NCI-H2171 treated with DMSO at 0.1 percent for 48 hours (cell line): ENCODE results near the gene PXN.

Source experiments
- DNase-seq: peaks from one replicate; lab custom pipeline; 2025; lab: John Stamatoyannopoulos, UW

PXN gene

GRCh38 chr12:120265473-120266179 lies at the start of gene PXN:
Gene PXN, minus strand, starts transcription at chr12:120265730. Its CDS starts 101 bp downstream, at chr12:120265629.
- peak; percentile 64 for DNase-seq

GRCh38 chr12:120314220-120314619 lies 48.7 kb upstream of the PXN start:
- no peak for DNase-seq

GRCh38 chr12:120301962-120302815 lies 36.7 kb upstream of the PXN start, which contains the start of gene SIRT4:
Gene SIRT4, plus strand, starts transcription at chr12:120302321. Its CDS starts 1,241 bp downstream, at chr12:120303562.
- DNase-seq: peak; percentile 95

GRCh38 chr12:120292661-120293531 lies 27.4 kb upstream of the PXN start, which contains the start of gene RNU4-1:
Gene RNU4-1, minus strand, starts transcription at chr12:120293237.
- peak; percentile 98 for DNase-seq

- DNase-seq: no peak
These were observed 26.8 kb upstream of the PXN start for GRCh38 chr12:120292411-120292660.

GRCh38 chr12:120290609-120291305 lies 25.2 kb upstream of the PXN start:
- peak; percentile 82 for DNase-seq

GRCh38 chr12:120287491-120287890 lies 22.0 kb upstream of the PXN start:
- no peak for DNase-seq

GRCh38 chr12:120286768-120287490 lies 21.4 kb upstream of the PXN start:
- no peak for DNase-seq

- no peak for DNase-seq
These were observed 18.9 kb upstream of the PXN start for GRCh38 chr12:120284381-120284780.

- DNase-seq: no peak
These were observed 17.8 kb upstream of the PXN start for GRCh38 chr12:120283318-120283717.

GRCh38 chr12:120278137-120279069 lies 12.9 kb upstream of the PXN start:
- no peak for DNase-seq

GRCh38 chr12:120276734-120277133 lies 11.2 kb upstream of the PXN start:
- DNase-seq: no peak

GRCh38 chr12:120267736-120268135 lies 2.2 kb upstream of the PXN start:
- no peak for DNase-seq

- DNase-seq: no peak
These were observed 795 bp upstream of the PXN start for GRCh38 chr12:120266180-120266870.

- DNase-seq: no peak
These were observed 542 bp downstream of the PXN start for GRCh38 chr12:120264904-120265472.

GRCh38 chr12:120264086-120264903 lies 1.2 kb downstream of the PXN start:
- DNase-seq: no peak

- no peak for DNase-seq
These were observed 1.8 kb downstream of the PXN start for GRCh38 chr12:120263748-120264085.
